CD4-positive, alpha-beta memory T cell (primary cell): ENCODE results near the gene MED15. TPM values are rescaled to one million over a fixed set of nuclear protein-coding genes. Genes with fewer than 3 reads are reported as not detected.
"Not testable (repeated sequence)": the region's sequence is repeated elsewhere in the genome, so short reads cannot be mapped to it uniquely, and the experiment has no call there.

ENCODE experiments used
- CTCF ChIA-PET: fragments of 350-600 bp; sonication (Branson Sonifier 250); formaldehyde crosslinking; loops from one replicate; lab custom pipeline; 2021; ENCODE audit warnings: inconsistent platforms; ENCODE audit not compliant: partially characterized antibody; lab: Charles Lee
- POLR2A ChIA-PET: fragments of 350-600 bp; sonication (Branson Sonifier 250); formaldehyde crosslinking; loops from one replicate; lab custom pipeline; 2021; ENCODE audit not compliant: partially characterized antibody; lab: Charles Lee
- DNase-seq, 5 donors: peaks; one replicate each; pipeline versions ENCODE4 v3.0.0 to v3.0.0-alpha.2; 2020 to 2022; ENCODE audit warnings: mixed read lengths in 1 of 5
- H3K27ac ChIP-seq: one replicate; pipeline ENCODE4 v1.7.0; 2013; ENCODE audit warnings: low read depth, low read length
- H3K27me3 ChIP-seq: 2 replicates; pipeline ENCODE4 v1.7.0; 2013; ENCODE audit warnings: mild to moderate bottlenecking, low read length, moderate library complexity; ENCODE audit not compliant: insufficient read depth
- H3K36me3 ChIP-seq: 2 replicates; pipeline ENCODE4 v1.7.0; 2013; ENCODE audit warnings: mild to moderate bottlenecking, low read length, moderate library complexity; ENCODE audit not compliant: insufficient read depth
- H3K4me1 ChIP-seq: 2 replicates; pipeline ENCODE4 v1.7.0; 2013; ENCODE audit warnings: mild to moderate bottlenecking, low read length, moderate library complexity; ENCODE audit not compliant: insufficient read depth
- H3K4me3 ChIP-seq, 2 donors: one replicate each; pipeline ENCODE4 v1.7.0; 2013; ENCODE audit warnings: low read length in 2 of 2, mild to moderate bottlenecking in 1 of 2
- H3K9me3 ChIP-seq, 2 donors: one replicate each; pipeline ENCODE4 v1.7.0; 2013; ENCODE audit warnings: low read length in 2 of 2, control low read depth in 1 of 2; ENCODE audit not compliant: control insufficient read depth in 1 of 2
- H3K27ac Mint-ChIP-seq, 7 donors: one replicate each; pipeline ENCODE4 v1.8.0; 2020 to 2021; ENCODE audit warnings: mixed read lengths in 7 of 7, mild to moderate bottlenecking in 6 of 7, inconsistent platforms in 3 of 7, moderate library complexity in 3 of 7
- H3K27me3 Mint-ChIP-seq, 2 donors: one replicate each; pipeline ENCODE4 v1.8.0; 2020 to 2021; ENCODE audit warnings: mixed read lengths in 2 of 2
- H3K36me3 Mint-ChIP-seq, 2 donors: one replicate each; pipeline ENCODE4 v1.8.0; 2020 to 2021; ENCODE audit warnings: mixed read lengths in 2 of 2, inconsistent platforms in 1 of 2, mild to moderate bottlenecking in 1 of 2
- H3K4me1 Mint-ChIP-seq, 4 donors: one replicate each; pipeline ENCODE4 v1.8.0; 2020 to 2021; ENCODE audit warnings: mixed read lengths in 4 of 4, mild to moderate bottlenecking in 1 of 4
- H3K4me3 Mint-ChIP-seq, 8 donors: one replicate each; pipeline ENCODE4 v1.8.0; 2020 to 2021; ENCODE audit warnings: mixed read lengths in 8 of 8, mild to moderate bottlenecking in 7 of 8, moderate library complexity in 6 of 8, inconsistent platforms in 3 of 8
- H3K9me3 Mint-ChIP-seq, 8 donors: one replicate each; pipeline ENCODE4 v1.8.0; 2020 to 2021; ENCODE audit warnings: mixed read lengths in 8 of 8, mild to moderate bottlenecking in 5 of 8, inconsistent platforms in 3 of 8, moderate library complexity in 1 of 8
- intact Hi-C: fragments of 100-400 bp; cut with micrococcal nuclease; formaldehyde crosslinking; loops from one replicate; pipeline ENCODE4 v1.15.1; 2023
- polyA plus RNA-seq, 2 donors: library from polyadenylated mRNA; unstranded; fragments of 300-500 nt; fragmentation: Illumina TruSeq; gene quantifications; one replicate each; pipeline ENCODE4 v1.2.3, GENCODE V29; 2021
- total RNA-seq, 2 experiments: library from RNA; stranded (reverse); gene quantifications; one replicate each; pipeline ENCODE4 v1.2.3, GENCODE V29; 2021

Gene MED15
- total and polyA plus RNA-seq, 4 experiments from 2014 or later, result 15.6 to 237 (median 156) TPM

- Mint-ChIP-seq H3K36me3 (peaks cover 17 to 27% of the 10 kb centered on the region in 2 donors), H3K4me1 (peaks cover 32 to 60% (median 47%) of the 10 kb centered on the region in 4 donors), H3K4me3 (no peak overlapping the region), H3K27me3 (no peaks in the 10 kb centered on the region), H3K9me3 (no peaks in the 10 kb centered on the region), H3K27ac (peak overlapping the region in 4 of 7 donors; percentile 6 to 74 (median 39))
- Histone ChIP-seq H3K4me1 (peaks cover 36% of the 10 kb centered on the region), H3K4me3 (no peak overlapping the region), H3K9me3 (no peaks in the 10 kb centered on the region), H3K27ac (no peak overlapping the region), H3K36me3 (peaks cover 4% of the 10 kb centered on the region), H3K27me3 (no peaks in the 10 kb centered on the region)
- DNase-seq, result no peak
- intact Hi-C loops, result no loop called here
- CTCF ChIA-PET, result no interaction called here
- POLR2A ChIA-PET, result interaction anchor here (0.6 to 1.1 kb wide), 3 partner anchors 8 to 78 kb away, joined by 3 to 4 read pairs (median 4); partner anchors contain the start of gene MED15
These were observed 36.1 kb upstream of the MED15 start for GRCh38 chr22:20471126-20471833.

GRCh38 chr22:20472629-20473442, 34.6 kb upstream of the MED15 start:
- H3K4me1 ChIP-seq, result peaks cover 25% of the 10 kb centered on the region
- peaks cover 29 to 56% (median 42%) of the 10 kb centered on the region in 4 donors for H3K4me1 Mint-ChIP-seq
- H3K4me3 Mint-ChIP-seq, result no peak overlapping the region
- no peak for DNase-seq
- ChIA-PET CTCF (no interaction called here), POLR2A (interaction anchor here (5.5 kb wide), 1 partner anchor 9 kb away, joined by 36 read pairs; no protein-coding TSS in a partner anchor)
- H3K36me3 ChIP-seq, result peaks cover 4% of the 10 kb centered on the region
- no peak overlapping the region for H3K27ac ChIP-seq
- no peaks in the 10 kb centered on the region for H3K9me3 Mint-ChIP-seq
- peak overlapping the region; percentile 24 to 83 (median 65) for H3K27ac Mint-ChIP-seq
- H3K27me3 ChIP-seq, result no peaks in the 10 kb centered on the region
- no peaks in the 10 kb centered on the region for H3K27me3 Mint-ChIP-seq
- H3K36me3 Mint-ChIP-seq, result peaks cover 13 to 26% of the 10 kb centered on the region in 2 donors
- H3K4me3 ChIP-seq, result no peak overlapping the region
- intact Hi-C loops, result no loop called here
- no peaks in the 10 kb centered on the region for H3K9me3 ChIP-seq

GRCh38 chr22:20475115-20475436, 32.3 kb upstream of the MED15 start:
- peaks cover 22% of the 10 kb centered on the region for H3K4me1 ChIP-seq
- no peaks in the 10 kb centered on the region for H3K9me3 ChIP-seq
- peaks cover 4% of the 10 kb centered on the region for H3K36me3 ChIP-seq
- no peak overlapping the region for H3K27ac ChIP-seq
- H3K9me3 Mint-ChIP-seq, result no peaks in the 10 kb centered on the region
- intact Hi-C loops, result no loop called here
- CTCF ChIA-PET, result no interaction called here
- no peaks in the 10 kb centered on the region for H3K27me3 Mint-ChIP-seq
- peak overlapping the region; percentile 23 to 77 (median 66) for H3K4me3 Mint-ChIP-seq
- no peak overlapping the region for H3K4me3 ChIP-seq
- H3K27ac Mint-ChIP-seq, result peak overlapping the region; percentile 80 to 87 (median 84)
- DNase-seq, result no peak
- POLR2A ChIA-PET, result interaction anchor here (1.4 to 5.5 kb wide), 2 partner anchors 11 to 46 kb away, joined by 3 to 36 read pairs; no protein-coding TSS in a partner anchor
- H3K36me3 Mint-ChIP-seq, result peaks cover 9 to 22% of the 10 kb centered on the region in 2 donors
- H3K27me3 ChIP-seq, result no peaks in the 10 kb centered on the region
- H3K4me1 Mint-ChIP-seq, result peaks cover 26 to 48% (median 37%) of the 10 kb centered on the region in 4 donors

GRCh38 chr22:20475569-20475968, 31.8 kb upstream of the MED15 start:
- H3K36me3 ChIP-seq, CTCF ChIA-PET, H3K27ac ChIP-seq, H3K9me3 Mint-ChIP-seq, H3K27me3 Mint-ChIP-seq, H3K4me3 ChIP-seq, DNase-seq, intact Hi-C loops, H3K27me3 ChIP-seq, H3K9me3 ChIP-seq: not testable (repeated sequence)
- Mint-ChIP-seq H3K36me3 (peaks cover 7 to 20% of the 10 kb centered on the region in 2 donors), H3K4me1 (peaks cover 26 to 52% (median 38%) of the 10 kb centered on the region in 4 donors), H3K27ac (peak overlapping the region; percentile 80 to 87 (median 84)), H3K4me3 (peak overlapping the region; percentile 23 to 77 (median 63))
- H3K4me1 ChIP-seq, result peaks cover 26% of the 10 kb centered on the region
- POLR2A ChIA-PET, result interaction anchor here (5.5 kb wide), 1 partner anchor 12 kb away, joined by 36 read pairs; no protein-coding TSS in a partner anchor

GRCh38 chr22:20478059-20478458, 29.4 kb upstream of the MED15 start:
- H3K9me3 ChIP-seq, H3K9me3 Mint-ChIP-seq, CTCF ChIA-PET, H3K36me3 ChIP-seq, H3K27me3 Mint-ChIP-seq, H3K27ac ChIP-seq, H3K27me3 ChIP-seq, H3K4me3 Mint-ChIP-seq, H3K4me3 ChIP-seq, intact Hi-C loops, DNase-seq: not testable (repeated sequence)
- POLR2A ChIA-PET, result interaction anchor here (5.5 kb wide), 1 partner anchor 14 kb away, joined by 36 read pairs; no protein-coding TSS in a partner anchor
- Mint-ChIP-seq H3K27ac (peak overlapping the region in 1 of 7 donors; percentile 42), H3K4me1 (peaks cover 23 to 43% (median 34%) of the 10 kb centered on the region in 4 donors), H3K36me3 (peaks cover 5 to 11% of the 10 kb centered on the region in 2 donors)
- H3K4me1 ChIP-seq, result peaks cover 26% of the 10 kb centered on the region

- ChIA-PET CTCF (no interaction called here), POLR2A (interaction anchor here (1.0 to 1.6 kb wide), 2 partner anchors 11 to 15 kb away, joined by 3 read pairs; no protein-coding TSS in a partner anchor)
- Histone ChIP-seq H3K4me1 (peaks cover 22% of the 10 kb centered on the region), H3K27me3 (no peaks in the 10 kb centered on the region), H3K36me3 (peaks cover 4% of the 10 kb centered on the region), H3K4me3 (no peak overlapping the region), H3K27ac (no peak overlapping the region), H3K9me3 (no peaks in the 10 kb centered on the region)
- Mint-ChIP-seq H3K4me1 (peaks cover 23 to 44% (median 34%) of the 10 kb centered on the region in 4 donors), H3K27me3 (no peaks in the 10 kb centered on the region), H3K9me3 (no peaks in the 10 kb centered on the region), H3K4me3 (no peak overlapping the region), H3K36me3 (peaks cover 12 to 19% of the 10 kb centered on the region in 2 donors), H3K27ac (peak overlapping the region in 5 of 7 donors; percentile 2 to 78 (median 75))
- intact Hi-C loops, result no loop called here
- no peak for DNase-seq
These were observed 27.7 kb upstream of the MED15 start for GRCh38 chr22:20479612-20480196.
